ENCODE measurements around the gene KIAA1671. TPM values are rescaled to one million over a fixed set of nuclear protein-coding genes. Genes with fewer than 3 reads are reported as not detected.
A peak's percentile ranks its signal among the peaks of the same experiment; 100 is the strongest.

KIAA1671 gene
- total and polyA plus RNA-seq, 2 of the 13 experiments (the other 11 are each of a cell fraction or from before 2014, with no cell fraction given): 13.5 to 13.6 TPM

DNA sequence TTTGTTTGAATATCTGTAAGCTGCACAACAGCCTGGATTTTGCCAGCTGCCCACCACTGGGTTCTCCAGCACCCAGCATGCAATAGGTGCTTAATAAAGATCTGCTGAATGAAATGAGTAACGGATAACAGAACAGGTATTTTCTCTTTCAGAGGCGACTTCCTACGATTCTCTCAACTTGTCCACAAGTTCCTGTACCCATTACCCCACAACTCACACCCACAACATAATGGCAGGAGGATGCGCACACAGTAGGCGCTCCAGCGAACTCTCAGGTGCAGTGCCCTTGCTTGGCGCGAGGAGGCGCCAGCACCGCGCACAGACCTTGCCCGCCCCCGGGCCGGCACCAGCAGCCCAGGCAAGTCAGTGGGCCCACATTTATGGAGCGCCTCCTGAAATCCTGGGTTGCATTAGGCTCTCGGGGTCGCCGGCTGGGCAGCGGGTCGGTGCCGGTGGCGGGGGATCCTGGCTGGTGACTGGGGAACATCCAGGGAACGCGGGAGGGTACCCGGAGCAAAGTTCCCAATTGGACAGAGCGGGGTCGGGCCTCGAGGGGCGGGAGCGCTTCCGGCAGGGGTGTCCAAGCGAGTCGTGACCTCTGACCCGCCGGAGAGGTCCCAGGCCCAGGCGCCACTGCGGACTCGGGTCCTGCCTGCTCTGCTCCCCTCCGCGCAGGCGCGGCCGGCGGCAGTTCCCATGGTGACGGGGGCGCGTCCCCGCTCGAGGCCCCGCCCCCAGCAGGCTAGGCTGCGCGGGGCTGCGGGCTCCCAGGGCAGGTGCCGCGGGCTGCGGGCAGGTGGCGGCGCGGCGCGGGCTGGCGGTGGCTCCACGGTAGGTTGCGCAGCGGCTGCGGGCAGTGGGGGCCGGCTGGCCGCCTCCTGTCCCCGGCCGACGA is at the start of gene KIAA1671 (continued):
- TF ChIP-seq, protein P1, sequence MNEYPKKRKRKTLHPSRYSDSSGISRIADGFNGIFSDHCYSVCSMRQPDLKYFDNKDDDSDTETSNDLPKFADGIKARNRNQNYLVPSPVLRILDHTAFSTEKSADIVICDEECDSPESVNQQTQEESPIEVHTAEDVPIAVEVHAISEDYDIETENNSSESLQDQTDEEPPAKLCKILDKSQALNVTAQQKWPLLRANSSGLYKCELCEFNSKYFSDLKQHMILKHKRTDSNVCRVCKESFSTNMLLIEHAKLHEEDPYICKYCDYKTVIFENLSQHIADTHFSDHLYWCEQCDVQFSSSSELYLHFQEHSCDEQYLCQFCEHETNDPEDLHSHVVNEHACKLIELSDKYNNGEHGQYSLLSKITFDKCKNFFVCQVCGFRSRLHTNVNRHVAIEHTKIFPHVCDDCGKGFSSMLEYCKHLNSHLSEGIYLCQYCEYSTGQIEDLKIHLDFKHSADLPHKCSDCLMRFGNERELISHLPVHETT (CRISPR knock-in tag; conservative IDR thresholded peaks at IDR 0.05): no peak; the same call in 1 of the 2 replicates
- TF ChIP-seq ZNF335 (CRISPR knock-in tag; IDR thresholded peaks at IDR 0.05): peak; percentile 96
- no peak for TF ChIP-seq NAIF1 (CRISPR knock-in tag; IDR thresholded peaks at IDR 0.05; ENCODE audit: borderline replicate concordance)
- no peak for TF ChIP-seq MAFK (conservative IDR thresholded peaks at IDR 0.05 in 1 of 2, IDR thresholded peaks at IDR 0.05 in 1 of 2; ENCODE audit: low read length in 2 of 2)
- no peak for TF ChIP-seq ZNF431 (CRISPR knock-in tag; IDR thresholded peaks at IDR 0.05; ENCODE audit: borderline replicate concordance, low read depth)
- peak; percentile 23; the same call in 1 of the 2 replicates for TF ChIP-seq PBX3 (CRISPR knock-in tag; IDR thresholded peaks at IDR 0.05; ENCODE audit: borderline replicate concordance)
- no peak for TF ChIP-seq ATRX (CRISPR knock-in tag; IDR thresholded peaks at IDR 0.05; ENCODE audit: borderline replicate concordance)
- TF ChIP-seq ZNF567 (CRISPR knock-in tag; IDR thresholded peaks at IDR 0.05; ENCODE audit: borderline replicate concordance): no peak
- TF ChIP-seq ZNF12 (CRISPR knock-in tag; IDR thresholded peaks at IDR 0.05): no peak
- no peak; the same call in 1 of the 2 replicates for TF ChIP-seq NFYC (CRISPR knock-in tag; IDR thresholded peaks at IDR 0.05)
- TF ChIP-seq ZNF703 (CRISPR knock-in tag; IDR thresholded peaks at IDR 0.05; ENCODE audit: borderline replicate concordance): no peak
- peak; percentile 36; the same call in 1 of the 2 replicates for TF ChIP-seq MAZ (IDR thresholded peaks at IDR 0.05; ENCODE audit: borderline replicate concordance, low read depth, low read length)
- TF ChIP-seq MAZ (CRISPR knock-in tag; IDR thresholded peaks at IDR 0.05; ENCODE audit: low read depth): peak; percentile 86
- peak; percentile 46; the same call in 1 of the 2 replicates for TF ChIP-seq ZNF318 (CRISPR knock-in tag; IDR thresholded peaks at IDR 0.05)
- no peak for TF ChIP-seq ZNF10 (CRISPR knock-in tag; IDR thresholded peaks at IDR 0.05; ENCODE audit: borderline replicate concordance, low read depth)
- TF ChIP-seq, protein P2, sequence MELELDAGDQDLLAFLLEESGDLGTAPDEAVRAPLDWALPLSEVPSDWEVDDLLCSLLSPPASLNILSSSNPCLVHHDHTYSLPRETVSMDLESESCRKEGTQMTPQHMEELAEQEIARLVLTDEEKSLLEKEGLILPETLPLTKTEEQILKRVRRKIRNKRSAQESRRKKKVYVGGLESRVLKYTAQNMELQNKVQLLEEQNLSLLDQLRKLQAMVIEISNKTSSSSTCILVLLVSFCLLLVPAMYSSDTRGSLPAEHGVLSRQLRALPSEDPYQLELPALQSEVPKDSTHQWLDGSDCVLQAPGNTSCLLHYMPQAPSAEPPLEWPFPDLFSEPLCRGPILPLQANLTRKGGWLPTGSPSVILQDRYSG (CRISPR knock-in tag; IDR thresholded peaks at IDR 0.05): 0 out of 2 replicates have a peak, but pooled peaks have one; percentile 66
